Lower lobe of right lung (tissue), 2 donors: ENCODE measurements around the gene TRMT11. TPM values are rescaled to one million over a fixed set of nuclear protein-coding genes. Genes with fewer than 3 reads are reported as not detected.
"Not testable (repeated sequence)": the region's sequence is repeated elsewhere in the genome, so short reads cannot be mapped to it uniquely, and the experiment has no call there.

Experiments
- ATAC-seq, 2 donors: fragments of 200-7000 bp; cut with Tn5 transposase; one replicate each; pipeline ENCODE4 v1.9.1; 2020 to 2022; ENCODE audit warnings: mild to moderate bottlenecking in 2 of 2, moderate library complexity in 2 of 2
- DNase-seq: peaks from one replicate; pipeline ENCODE4 v3.0.0-alpha.2; 2020
- H3K27ac ChIP-seq: fragments of 200-600 bp; one replicate; pipeline ENCODE4 v1.8.0; 2022
- H3K27me3 ChIP-seq: fragments of 200-600 bp; one replicate; pipeline ENCODE4 v1.8.0; 2022; ENCODE audit warnings: low read depth
- H3K36me3 ChIP-seq: fragments of 200-600 bp; one replicate; pipeline ENCODE4 v1.8.0; 2022; ENCODE audit warnings: mild to moderate bottlenecking
- H3K4me1 ChIP-seq: fragments of 200-600 bp; one replicate; pipeline ENCODE4 v1.8.0; 2022
- H3K4me3 ChIP-seq: fragments of 200-600 bp; one replicate; pipeline ENCODE4 v1.8.0; 2022; ENCODE audit warnings: mild to moderate bottlenecking
- H3K9me3 ChIP-seq: fragments of 200-600 bp; one replicate; pipeline ENCODE4 v1.8.0; 2022
- CTCF ChIP-seq: fragments of 200-600 bp; IDR thresholded peaks from one replicate; pipeline ENCODE4 v1.8.0; 2022; ENCODE audit warnings: antibody characterized with exemption, mild to moderate bottlenecking
- intact Hi-C: fragments of 100-400 bp; cut with DNase I; formaldehyde crosslinking; loops from one replicate; pipeline ENCODE4 v1.11.0; 2022
- total RNA-seq: library from RNA; stranded (reverse); fragmentation: NEBNext Ultra II Directional; extraction: Animal tissue kit (Norgen Biotek cat#: 25700); gene quantifications from one replicate; pipeline ENCODE4 v1.2.1, GENCODE V29; 2021
- donor health status: DM: no; HTN: yes; CAD: no; lungs with severe emphysema.

TRMT11 gene
- total RNA-seq, 1 donor from 2014 or later: 17.1 TPM

- no peak for DNase-seq
- Histone ChIP-seq H3K4me3 (no peak overlapping the region), H3K36me3 (peaks cover 5% of the 10 kb centered on the region), H3K27me3 (no peaks in the 10 kb centered on the region), H3K27ac (no peak overlapping the region), H3K4me1 (no peaks in the 10 kb centered on the region), H3K9me3 (no peaks in the 10 kb centered on the region)
- no peak for TF ChIP-seq CTCF
- no peak for ATAC-seq
- intact Hi-C loops: no loop called here
Measured at GRCh38 chr6:125966569-125966968, 19.8 kb upstream of the TRMT11 start.

DNA sequence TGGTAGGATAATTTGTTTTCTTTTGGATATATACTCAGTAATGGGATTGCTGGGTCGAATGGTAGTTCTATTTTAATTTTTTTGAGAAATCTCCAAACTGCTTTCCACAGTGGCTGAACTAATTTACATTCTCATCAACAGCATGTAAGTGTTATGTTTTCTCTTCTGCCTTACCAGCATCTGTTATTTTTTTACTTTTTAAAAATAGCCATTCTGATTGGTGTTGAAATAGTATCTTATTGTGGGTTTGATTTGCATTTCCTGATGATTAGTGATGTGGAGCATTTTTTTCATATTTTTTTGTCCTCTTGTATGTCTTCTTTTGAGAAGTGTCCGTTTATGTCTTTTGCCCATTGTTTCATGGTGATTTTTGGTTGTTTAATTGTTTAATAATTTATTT, 17.8 kb upstream of the TRMT11 start:
- H3K36me3 ChIP-seq: peaks cover 10% of the 10 kb centered on the region
- TF ChIP-seq CTCF: no peak
- intact Hi-C loops: no loop called here
- H3K4me3 ChIP-seq: no peak overlapping the region
- no peaks in the 10 kb centered on the region for H3K9me3 ChIP-seq
- H3K4me1 ChIP-seq: no peaks in the 10 kb centered on the region
- H3K27me3 ChIP-seq: no peaks in the 10 kb centered on the region
- DNase-seq: no peak
- no peak overlapping the region for H3K27ac ChIP-seq
- no peak for ATAC-seq

GRCh38 chr6:125970760-125971159, 15.6 kb upstream of the TRMT11 start:
- no peaks in the 10 kb centered on the region for H3K9me3 ChIP-seq
- TF ChIP-seq CTCF: no peak
- H3K27me3 ChIP-seq: no peaks in the 10 kb centered on the region
- no peaks in the 10 kb centered on the region for H3K4me1 ChIP-seq
- intact Hi-C loops: no loop called here
- H3K36me3 ChIP-seq: peaks cover 26% of the 10 kb centered on the region
- DNase-seq: no peak
- no peak overlapping the region for H3K27ac ChIP-seq
- no peak overlapping the region for H3K4me3 ChIP-seq
- no peak for ATAC-seq

GRCh38 chr6:125972478-125972877, 13.9 kb upstream of the TRMT11 start:
- H3K27ac ChIP-seq, intact Hi-C loops, ATAC-seq, DNase-seq, H3K27me3 ChIP-seq, H3K4me3 ChIP-seq, H3K9me3 ChIP-seq, H3K4me1 ChIP-seq: not testable (repeated sequence)
- H3K36me3 ChIP-seq: peaks cover 27% of the 10 kb centered on the region

DNA sequence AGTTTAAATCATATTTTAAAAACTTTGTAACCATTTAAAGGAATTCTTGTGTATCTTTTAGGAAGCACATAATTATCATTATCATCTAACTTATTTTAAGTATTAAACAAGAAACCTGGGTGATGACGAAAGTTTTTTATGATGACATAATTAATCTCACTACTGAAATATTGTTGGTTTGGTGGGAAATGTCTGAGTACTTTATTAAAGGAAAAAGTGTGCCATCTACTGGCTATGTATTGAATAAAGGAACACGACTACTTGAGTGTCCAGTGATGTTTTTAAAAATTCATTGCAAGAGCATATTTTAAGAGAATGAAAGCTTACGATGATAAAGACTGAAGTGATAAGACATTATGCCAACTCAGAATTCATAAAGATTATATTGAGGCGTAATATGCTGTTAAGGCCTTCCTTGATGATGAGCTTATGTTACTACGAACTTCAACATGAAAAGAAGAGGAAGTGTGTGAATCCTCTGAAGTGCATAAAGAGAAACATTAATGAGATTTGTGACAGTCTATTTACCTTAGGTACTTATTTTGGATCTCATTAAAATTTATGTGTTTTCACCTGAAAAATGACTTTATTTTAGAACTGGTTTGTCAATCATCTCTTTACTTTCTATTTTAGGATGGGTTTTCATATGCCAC, 12.0 kb upstream of the TRMT11 start:
- peak; percentile 60 for TF ChIP-seq CTCF
- no peak overlapping the region for H3K4me3 ChIP-seq
- ATAC-seq: peak; percentile 48 to 84
- H3K9me3 ChIP-seq: no peaks in the 10 kb centered on the region
- H3K27me3 ChIP-seq: no peaks in the 10 kb centered on the region
- intact Hi-C loops: no loop called here
- H3K4me1 ChIP-seq: no peaks in the 10 kb centered on the region
- DNase-seq: no peak
- peaks cover 24% of the 10 kb centered on the region for H3K36me3 ChIP-seq
- no peak overlapping the region for H3K27ac ChIP-seq

GRCh38 chr6:125979101-125979500, 7.2 kb upstream of the TRMT11 start:
- ATAC-seq (no peak), DNase-seq (no peak)
- Histone ChIP-seq H3K4me3 (no peak overlapping the region), H3K4me1 (no peaks in the 10 kb centered on the region), H3K27ac (no peak overlapping the region), H3K36me3 (peaks cover 24% of the 10 kb centered on the region), H3K9me3 (no peaks in the 10 kb centered on the region), H3K27me3 (no peaks in the 10 kb centered on the region)
- intact Hi-C loops: no loop called here
- TF ChIP-seq CTCF: no peak
